HepG2 (cell line): ENCODE measurements around the gene NRL. TPM values are rescaled to one million over a fixed set of nuclear protein-coding genes. Genes with fewer than 3 reads are reported as not detected.

ENCODE experiments used
- ARNTL ChIP-seq: sonication (generic); formaldehyde crosslinking; IDR thresholded peaks from 2 replicates; pipeline ENCODE4 v1.4.0; 2020; ENCODE audit warnings: mild to moderate bottlenecking, missing genetic modification reagents
- CBX5 ChIP-seq: sonication (generic); formaldehyde crosslinking; IDR thresholded peaks from 2 replicates; pipeline ENCODE4 v1.4.0; 2020; ENCODE audit warnings: missing genetic modification reagents, borderline replicate concordance
- CCAR2 ChIP-seq: fragments of 200-400 bp; formaldehyde crosslinking; optimal IDR thresholded peaks from 2 replicates; pipeline ENCODE3; 2018; ENCODE audit warnings: low read depth, mild to moderate bottlenecking, low read length, moderate library complexity
- FOXK2 ChIP-seq: fragments of 450-650 bp; IDR thresholded peaks from 2 replicates; pipeline ENCODE4 v1.6.1; 2016
- KAT2B ChIP-seq: fragments of 150-350 bp; IDR thresholded peaks from 2 replicates; pipeline ENCODE4 v1.6.1; 2014; ENCODE audit warnings: low read depth, low read length, borderline replicate concordance
- MAFG ChIP-seq: sonication (generic); formaldehyde crosslinking; IDR thresholded peaks from 2 replicates; pipeline ENCODE4 v1.5.1; 2020; ENCODE audit warnings: mild to moderate bottlenecking, missing genetic modification reagents
- MIER2 ChIP-seq: IDR thresholded peaks from 2 replicates; pipeline ENCODE4 v1.6.1; 2016; ENCODE audit warnings: missing biosample characterization, missing genetic modification reagents
- MTA3 ChIP-seq: sonication (generic); formaldehyde crosslinking; IDR thresholded peaks from 2 replicates; pipeline ENCODE4 v1.4.0; 2020; ENCODE audit warnings: missing genetic modification reagents
- NFE2L2 ChIP-seq: fragments of 150-350 bp; IDR thresholded peaks from 2 replicates; pipeline ENCODE4 v1.6.1; 2014; ENCODE audit warnings: low read length
- NR2C2 ChIP-seq: sonication (generic); formaldehyde crosslinking; IDR thresholded peaks from 2 replicates; pipeline ENCODE4 v1.4.0; 2020; ENCODE audit warnings: missing genetic modification reagents, mild to moderate bottlenecking, moderate library complexity, borderline replicate concordance
- SMC3 ChIP-seq: IDR thresholded peaks from 2 replicates; pipeline ENCODE4 v1.6.1; 2011; ENCODE audit warnings: low read length, improper control_type of control experiment
- SP5 ChIP-seq: IDR thresholded peaks from 2 replicates; pipeline ENCODE4 v1.6.1; 2016; ENCODE audit warnings: low read depth, borderline replicate concordance
- TBX2 ChIP-seq: sonication (generic); formaldehyde crosslinking; IDR thresholded peaks from 2 replicates; pipeline ENCODE4 v1.5.0; 2020; ENCODE audit warnings: missing genetic modification reagents, mild to moderate bottlenecking, borderline replicate concordance
- TCF7L2 ChIP-seq: IDR thresholded peaks from 2 replicates; pipeline ENCODE4 v1.6.1; 2011; ENCODE audit warnings: mild to moderate bottlenecking, low read depth, low read length, moderate library complexity
- ZNF326 ChIP-seq: sonication (generic); formaldehyde crosslinking; IDR thresholded peaks from 2 replicates; pipeline ENCODE4 v1.4.0; 2020; ENCODE audit warnings: missing genetic modification reagents, borderline replicate concordance
- ZNF432 ChIP-seq: sonication (generic); formaldehyde crosslinking; IDR thresholded peaks from 2 replicates; pipeline ENCODE4 v1.5.0; 2020; ENCODE audit warnings: missing genetic modification reagents, mild to moderate bottlenecking, borderline replicate concordance
- ZNF619 ChIP-seq: sonication (generic); formaldehyde crosslinking; IDR thresholded peaks from 2 replicates; pipeline ENCODE4 v1.4.0; 2020; ENCODE audit warnings: mild to moderate bottlenecking, missing genetic modification reagents
- ZNF644 ChIP-seq: IDR thresholded peaks from 2 replicates; pipeline ENCODE4 v1.6.1; 2016; ENCODE audit warnings: low read depth
- ZNF777 ChIP-seq: sonication (generic); formaldehyde crosslinking; IDR thresholded peaks from 2 replicates; pipeline ENCODE4 v1.4.0; 2020; ENCODE audit warnings: missing genetic modification reagents
- ZNF83 ChIP-seq: sonication (generic); formaldehyde crosslinking; IDR thresholded peaks from 2 replicates; pipeline ENCODE4 v1.4.0; 2020; ENCODE audit warnings: missing genetic modification reagents, mild to moderate bottlenecking, borderline replicate concordance
- ZNF850 ChIP-seq: sonication (generic); formaldehyde crosslinking; conservative IDR thresholded peaks from 2 replicates; pipeline ENCODE4 v1.9.0; 2021; ENCODE audit warnings: mild to moderate bottlenecking, missing genetic modification reagents
- polyA plus RNA-seq, 8 experiments: library from polyadenylated mRNA; depleted of rRNA in 3 of 8; stranded (reverse) in 7 of 8; unstranded in 1 of 8; fragments of >200 nt; fragmentation: Illumina TruSeq in 4 of 8; extraction: Trizol in 4 of 8; gene quantifications; 2 replicates each; pipeline versions ENCODE4 v1.2.1 to v1.2.3, GENCODE V29; 2011 to 2016; ENCODE audit warnings: low read depth in 4 of 8, missing spikeins in 1 of 8, mixed read lengths in 1 of 8; ENCODE audit not compliant: insufficient read depth in 1 of 8
- total RNA-seq, 5 experiments: library from RNA; depleted of rRNA; stranded (reverse); fragments of >200 nt; fragmentation: Illumina TruSeq; extraction: Trizol; gene quantifications; 2 replicates each; pipeline ENCODE4 v1.2.3, GENCODE V29; 2016; ENCODE audit warnings: low read depth in 1 of 5
- TF ChIP-seq, protein P1 (sequence below): sonication (generic); formaldehyde crosslinking; IDR thresholded peaks from 2 replicates; pipeline ENCODE4 v1.8.1; 2023; ENCODE audit warnings: mild to moderate bottlenecking, moderate library complexity, missing genetic modification reagents
- TF ChIP-seq, protein P2 (sequence below): sonication (generic); formaldehyde crosslinking; IDR thresholded peaks from 2 replicates; pipeline ENCODE4 v1.4.0; 2020; ENCODE audit warnings: missing genetic modification reagents
- TF ChIP-seq, protein P3 (sequence below): sonication (generic); formaldehyde crosslinking; IDR thresholded peaks from 2 replicates; pipeline ENCODE4 v1.8.1; 2022; ENCODE audit warnings: low read depth, mild to moderate bottlenecking, missing genetic modification reagents
- TF ChIP-seq, protein P4 (sequence below): sonication (generic); formaldehyde crosslinking; IDR thresholded peaks from 2 replicates; pipeline ENCODE4 v1.4.0; 2020; ENCODE audit warnings: mild to moderate bottlenecking, missing genetic modification reagents

Gene NRL
- total and polyA plus RNA-seq, 2 of the 13 experiments (the other 11 are each of a cell fraction or from before 2014, with no cell fraction given): 2.5 to 4.7 TPM

DNA sequence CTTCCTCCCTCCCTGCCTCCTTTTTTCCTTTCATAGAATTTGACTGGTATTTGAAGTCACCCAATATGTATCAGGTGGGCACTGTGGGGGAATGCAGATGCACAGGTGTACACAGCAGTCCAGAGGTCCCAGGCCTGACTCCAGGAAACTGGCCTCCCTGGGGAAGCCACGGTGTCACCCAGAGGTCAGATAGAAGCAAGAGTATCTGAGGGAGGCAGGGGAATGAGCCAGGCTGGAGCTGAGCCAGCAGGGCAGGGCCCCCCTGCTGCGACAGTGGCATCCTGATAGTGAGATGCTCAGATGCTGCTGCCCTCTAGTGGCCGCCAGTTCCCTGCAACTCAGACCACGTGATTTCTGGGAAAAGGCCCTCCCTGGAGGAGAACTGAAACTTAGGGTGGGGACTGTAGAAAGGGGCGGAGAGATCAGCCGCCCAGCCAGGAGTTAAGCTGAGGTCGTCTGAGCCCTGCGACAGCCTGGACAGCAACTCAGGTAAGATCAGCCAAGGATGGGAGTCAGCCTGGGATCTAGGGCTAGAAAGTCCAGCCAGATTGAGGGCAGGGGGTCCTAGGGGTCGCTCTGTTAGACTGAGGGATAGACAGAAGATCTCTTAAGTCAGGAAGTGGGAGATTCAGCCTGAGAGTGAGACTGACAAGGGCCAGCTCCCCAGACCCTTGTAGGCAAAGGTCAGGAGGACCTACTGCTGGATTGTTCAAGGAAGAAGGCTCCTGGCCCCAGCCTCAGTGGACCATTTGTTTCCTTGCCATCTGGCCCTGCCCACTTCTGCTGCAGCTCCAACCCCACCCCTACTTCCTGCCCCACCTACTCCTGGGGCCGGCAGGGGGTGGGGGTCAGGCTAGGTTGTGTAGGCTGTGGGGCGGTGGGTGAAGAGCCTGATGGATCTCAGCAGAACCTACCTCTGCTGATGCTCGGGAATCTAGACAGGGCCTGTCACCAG, 46.4 kb upstream of the NRL start, which contains the start of gene IRF9 (continued):
- TF ChIP-seq, protein P1, sequence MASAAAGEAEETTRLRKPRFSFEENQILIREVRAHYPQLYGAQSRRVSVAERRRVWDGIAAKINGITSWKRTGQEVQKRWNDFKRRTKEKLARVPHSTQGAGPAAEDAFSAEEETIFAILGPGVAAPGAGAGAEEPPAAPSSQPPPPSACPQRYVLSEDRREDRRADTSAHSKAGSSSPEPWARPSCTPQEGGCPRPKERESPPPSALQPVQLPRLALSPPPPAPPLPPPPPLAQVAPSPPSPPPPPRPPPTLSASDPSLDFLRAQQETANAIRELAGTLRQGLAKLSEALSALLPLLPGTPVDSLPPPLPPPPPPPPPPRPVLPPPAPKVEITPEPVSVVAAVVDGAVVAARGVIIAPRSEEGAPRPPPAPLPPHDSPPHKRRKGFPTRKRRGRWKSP (CRISPR knock-in tag): peak; percentile 98
- TF ChIP-seq NR2C2 (CRISPR knock-in tag) (peak; percentile 87), ARNTL (CRISPR knock-in tag) (peak; percentile 94), SP5 (peak; percentile 97), KAT2B (no peak), TCF7L2 (no peak), ZNF777 (peak; percentile 64), CCAR2 (peak; percentile 69), ZNF326 (peak; percentile 96), MTA3 (CRISPR knock-in tag) (no peak), SMC3 (peak; percentile 95), MAFG (CRISPR knock-in tag) (no peak), ZNF619 (CRISPR knock-in tag) (peak; percentile 97), FOXK2 (no peak), TBX2 (CRISPR knock-in tag) (peak; percentile 97), MIER2 (CRISPR knock-in tag) (peak; percentile 91), ZNF432 (no peak), NFE2L2 (peak; percentile 11; the same call in 1 of the 2 replicates), ZNF83 (CRISPR knock-in tag) (peak; percentile 88), CBX5 (CRISPR knock-in tag) (peak; percentile 100), ZNF850 (no peak), ZNF644 (CRISPR knock-in tag) (peak; percentile 41; the same call in 1 of the 2 replicates)
- TF ChIP-seq, protein P2, sequence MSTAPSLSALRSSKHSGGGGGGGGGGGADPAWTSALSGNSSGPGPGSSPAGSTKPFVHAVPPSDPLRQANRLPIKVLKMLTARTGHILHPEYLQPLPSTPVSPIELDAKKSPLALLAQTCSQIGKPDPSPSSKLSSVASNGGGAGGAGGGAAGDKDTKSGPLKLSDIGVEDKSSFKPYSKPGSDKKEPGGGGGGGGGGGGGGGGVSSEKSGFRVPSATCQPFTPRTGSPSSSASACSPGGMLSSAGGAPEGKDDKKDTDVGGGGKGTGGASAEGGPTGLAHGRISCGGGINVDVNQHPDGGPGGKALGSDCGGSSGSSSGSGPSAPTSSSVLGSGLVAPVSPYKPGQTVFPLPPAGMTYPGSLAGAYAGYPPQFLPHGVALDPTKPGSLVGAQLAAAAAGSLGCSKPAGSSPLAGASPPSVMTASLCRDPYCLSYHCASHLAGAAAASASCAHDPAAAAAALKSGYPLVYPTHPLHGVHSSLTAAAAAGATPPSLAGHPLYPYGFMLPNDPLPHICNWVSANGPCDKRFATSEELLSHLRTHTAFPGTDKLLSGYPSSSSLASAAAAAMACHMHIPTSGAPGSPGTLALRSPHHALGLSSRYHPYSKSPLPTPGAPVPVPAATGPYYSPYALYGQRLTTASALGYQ (CRISPR knock-in tag): peak; percentile 92; the same call in 1 of the 2 replicates
- TF ChIP-seq, protein P3, sequence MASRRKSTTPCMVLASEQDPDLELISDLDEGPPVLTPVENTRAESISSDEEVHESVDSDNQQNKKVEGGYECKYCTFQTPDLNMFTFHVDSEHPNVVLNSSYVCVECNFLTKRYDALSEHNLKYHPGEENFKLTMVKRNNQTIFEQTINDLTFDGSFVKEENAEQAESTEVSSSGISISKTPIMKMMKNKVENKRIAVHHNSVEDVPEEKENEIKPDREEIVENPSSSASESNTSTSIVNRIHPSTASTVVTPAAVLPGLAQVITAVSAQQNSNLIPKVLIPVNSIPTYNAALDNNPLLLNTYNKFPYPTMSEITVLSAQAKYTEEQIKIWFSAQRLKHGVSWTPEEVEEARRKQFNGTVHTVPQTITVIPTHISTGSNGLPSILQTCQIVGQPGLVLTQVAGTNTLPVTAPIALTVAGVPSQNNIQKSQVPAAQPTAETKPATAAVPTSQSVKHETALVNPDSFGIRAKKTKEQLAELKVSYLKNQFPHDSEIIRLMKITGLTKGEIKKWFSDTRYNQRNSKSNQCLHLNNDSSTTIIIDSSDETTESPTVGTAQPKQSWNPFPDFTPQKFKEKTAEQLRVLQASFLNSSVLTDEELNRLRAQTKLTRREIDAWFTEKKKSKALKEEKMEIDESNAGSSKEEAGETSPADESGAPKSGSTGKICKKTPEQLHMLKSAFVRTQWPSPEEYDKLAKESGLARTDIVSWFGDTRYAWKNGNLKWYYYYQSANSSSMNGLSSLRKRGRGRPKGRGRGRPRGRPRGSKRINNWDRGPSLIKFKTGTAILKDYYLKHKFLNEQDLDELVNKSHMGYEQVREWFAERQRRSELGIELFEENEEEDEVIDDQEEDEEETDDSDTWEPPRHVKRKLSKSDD (CRISPR knock-in tag): peak; percentile 96
- TF ChIP-seq, protein P4, sequence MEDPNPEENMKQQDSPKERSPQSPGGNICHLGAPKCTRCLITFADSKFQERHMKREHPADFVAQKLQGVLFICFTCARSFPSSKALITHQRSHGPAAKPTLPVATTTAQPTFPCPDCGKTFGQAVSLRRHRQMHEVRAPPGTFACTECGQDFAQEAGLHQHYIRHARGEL: no peak
